ENCODE data around the gene MLN. TPM values are rescaled to one million over a fixed set of nuclear protein-coding genes. Genes with fewer than 3 reads are reported as not detected.

The MLN gene
- polyA plus RNA-seq, 1 of the 3 experiments (the other 2 are of a cell fraction) = not detected

- TF ChIP-seq ZBTB33 (IDR thresholded peaks at IDR 0.05; ENCODE audit: borderline replicate concordance, low read depth) = no peak
- no peak for TF ChIP-seq RXRA (IDR thresholded peaks at IDR 0.05; ENCODE audit: borderline replicate concordance, low read depth)
- TF ChIP-seq FOXJ3 (CRISPR knock-in tag; IDR thresholded peaks at IDR 0.05) = no peak
- TF ChIP-seq JUND (IDR thresholded peaks at IDR 0.05) = no peak
- TF ChIP-seq USF1 (IDR thresholded peaks at IDR 0.05; ENCODE audit: borderline replicate concordance, low read depth) = no peak
- no peak for TF ChIP-seq FOSL2 (IDR thresholded peaks at IDR 0.05; ENCODE audit: borderline replicate concordance, low read depth)
These were observed 43.3 kb upstream of the MLN start (continued) for GRCh38 chr6:33847078-33847477.

GRCh38 chr6:33846226-33846625, 42.4 kb upstream of the MLN start:
- ChIA-PET POLR2A (no interaction called here), CTCF (no interaction called here)
- no peak for DNase-seq
- H3K4me3 ChIP-seq (ENCODE audit: low read depth in 2 of 2, low read length in 1 of 2) = no peak overlapping the region
- 82% methylated on average over 2 of the region's 2 CpGs for WGBS (ENCODE audit: low lambda C conversion rate)
- H3K79me2 ChIP-seq (ENCODE audit: insufficient read depth) = no peaks in the 10 kb centered on the region
- no peak overlapping the region for H2AFZ ChIP-seq (ENCODE audit: low read depth)
- H3K9me2 ChIP-seq = no peaks in the 10 kb centered on the region
- H3K4me2 ChIP-seq = no peak overlapping the region
- H3K9me3 ChIP-seq = no peaks in the 10 kb centered on the region
- H3K4me1 ChIP-seq (ENCODE audit: control insufficient read depth in 1 of 2, insufficient read depth in 2 of 2, low read depth in 1 of 2, low read length in 1 of 2) = peaks cover 9 to 13% of the 10 kb centered on the region in 2 experiments; a peak in 2 of 4 replicates
- no peaks in the 10 kb centered on the region for H3K27me3 ChIP-seq (ENCODE audit: insufficient read depth)
- H3K9ac ChIP-seq = no peak overlapping the region
- H3K27ac ChIP-seq (ENCODE audit: low read depth in 2 of 2, low read length in 1 of 2) = no peak overlapping the region
- TF ChIP-seq TAF1 (IDR thresholded peaks at IDR 0.05; ENCODE audit: borderline replicate concordance, low read depth, low read length) = no peak
- TF ChIP-seq PBX3 (IDR thresholded peaks at IDR 0.05) = no peak
- TF ChIP-seq JUND (IDR thresholded peaks at IDR 0.05) = no peak
- no peak for TF ChIP-seq TCF12 (IDR thresholded peaks at IDR 0.05)
- no peak for TF ChIP-seq FOXJ3 (CRISPR knock-in tag; IDR thresholded peaks at IDR 0.05)
- TF ChIP-seq USF1 (IDR thresholded peaks at IDR 0.05; ENCODE audit: borderline replicate concordance, low read depth) = no peak
- TF ChIP-seq EP300 (IDR thresholded peaks at IDR 0.05; ENCODE audit: borderline replicate concordance in 1 of 2, low read depth in 1 of 2, low read length in 1 of 2) = no peak
- no peak for TF ChIP-seq RFX5 (IDR thresholded peaks at IDR 0.05; ENCODE audit: low read length)
- no peak for TF ChIP-seq SIN3A (IDR thresholded peaks at IDR 0.05; ENCODE audit: borderline replicate concordance, low read depth, low read length)
- no peak for TF ChIP-seq FOXM1 (IDR thresholded peaks at IDR 0.05; ENCODE audit: low read depth)
- TF ChIP-seq GATA2 (CRISPR knock-in tag; IDR thresholded peaks at IDR 0.05) = no peak
- peaks cover 2% of the 10 kb centered on the region for H3F3A ChIP-seq (replicated peaks; ENCODE audit: insufficient read depth)
- no peaks in the 10 kb centered on the region for H4K20me1 ChIP-seq (ENCODE audit: insufficient read depth)
- H3K36me3 ChIP-seq (replicated peaks in 1 of 2; ENCODE audit: control insufficient read depth in 1 of 2, insufficient read depth in 2 of 2, low read length in 1 of 2) = no peaks in the 10 kb centered on the region

Data from SK-N-SH (cell line).